Fibroblast of mammary gland (primary cell): ENCODE results near the gene CACNA2D3.
"Not testable (repeated sequence)": the region's sequence is repeated elsewhere in the genome, so short reads cannot be mapped to it uniquely, and the experiment has no call there.

Experiments used
- DNase-seq: peaks from one replicate; pipeline ENCODE4 v3.0.0-alpha.2; 2010; ENCODE audit warnings: low read depth
- H3K4me3 ChIP-seq: 2 replicates; pipeline ENCODE4 v1.5.1; 2011; ENCODE audit warnings: low read depth, mild to moderate bottlenecking, low read length, moderate library complexity; ENCODE audit not compliant: control insufficient read depth
- TF ChIP-seq, protein P1 (sequence below): conservative IDR thresholded peaks from 2 replicates; pipeline ENCODE4 v1.5.1; 2011; ENCODE audit warnings: low read depth, low read length, inconsistent platforms; ENCODE audit not compliant: control insufficient read depth, insufficient read depth

CACNA2D3 gene

GRCh38 chr3:54632326-54632665 lies 509.9 kb downstream of the CACNA2D3 start:
- TF ChIP-seq, protein P1, sequence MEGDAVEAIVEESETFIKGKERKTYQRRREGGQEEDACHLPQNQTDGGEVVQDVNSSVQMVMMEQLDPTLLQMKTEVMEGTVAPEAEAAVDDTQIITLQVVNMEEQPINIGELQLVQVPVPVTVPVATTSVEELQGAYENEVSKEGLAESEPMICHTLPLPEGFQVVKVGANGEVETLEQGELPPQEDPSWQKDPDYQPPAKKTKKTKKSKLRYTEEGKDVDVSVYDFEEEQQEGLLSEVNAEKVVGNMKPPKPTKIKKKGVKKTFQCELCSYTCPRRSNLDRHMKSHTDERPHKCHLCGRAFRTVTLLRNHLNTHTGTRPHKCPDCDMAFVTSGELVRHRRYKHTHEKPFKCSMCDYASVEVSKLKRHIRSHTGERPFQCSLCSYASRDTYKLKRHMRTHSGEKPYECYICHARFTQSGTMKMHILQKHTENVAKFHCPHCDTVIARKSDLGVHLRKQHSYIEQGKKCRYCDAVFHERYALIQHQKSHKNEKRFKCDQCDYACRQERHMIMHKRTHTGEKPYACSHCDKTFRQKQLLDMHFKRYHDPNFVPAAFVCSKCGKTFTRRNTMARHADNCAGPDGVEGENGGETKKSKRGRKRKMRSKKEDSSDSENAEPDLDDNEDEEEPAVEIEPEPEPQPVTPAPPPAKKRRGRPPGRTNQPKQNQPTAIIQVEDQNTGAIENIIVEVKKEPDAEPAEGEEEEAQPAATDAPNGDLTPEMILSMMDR, result no peak
- DNase-seq, result no peak
- H3K4me3 ChIP-seq, result no peak overlapping the region

DNA sequence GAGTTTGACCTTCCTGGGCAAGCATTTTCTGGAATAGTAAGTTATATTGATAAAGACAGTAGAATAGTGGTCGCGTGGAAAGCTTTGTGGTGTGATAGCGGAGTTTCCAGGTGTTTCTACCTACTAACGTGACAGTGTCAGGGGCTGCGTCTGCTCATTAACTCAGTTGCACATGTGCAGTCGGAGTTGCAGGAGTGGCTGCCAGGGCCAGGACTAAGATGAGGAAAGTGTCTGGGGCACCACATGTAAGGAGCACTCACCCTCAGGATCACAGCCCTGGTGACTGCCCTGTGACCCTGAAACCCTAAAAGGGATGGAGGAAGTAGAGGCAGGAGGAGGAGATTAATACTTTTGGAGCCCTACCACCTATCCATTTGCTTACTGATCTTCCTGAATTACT lies 510.5 kb downstream of the CACNA2D3 start:
- DNase-seq, result no peak
- H3K4me3 ChIP-seq, result no peak overlapping the region
- TF ChIP-seq, protein P1, result no peak

GRCh38 chr3:54633444-54634121 lies 511.2 kb downstream of the CACNA2D3 start:
- no peak for DNase-seq
- TF ChIP-seq, protein P1, result no peak
- no peak overlapping the region for H3K4me3 ChIP-seq

DNA sequence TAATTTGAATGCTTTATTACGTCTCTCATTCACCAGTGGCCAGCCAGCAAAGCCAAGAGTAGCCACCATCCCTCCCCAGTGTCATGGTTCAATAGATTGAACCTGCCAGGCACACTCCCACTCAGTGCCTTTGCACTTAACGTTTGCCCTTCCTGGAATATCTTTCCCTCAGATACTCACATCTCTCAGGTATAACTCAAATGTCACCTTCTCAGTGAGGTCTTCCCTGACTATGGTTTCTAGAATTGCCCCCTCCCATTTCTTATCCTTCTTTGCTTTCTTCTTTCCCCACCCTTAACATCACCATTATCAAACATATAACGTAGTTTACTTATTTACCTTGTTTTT lies 511.7 kb downstream of the CACNA2D3 start:
- no peak for DNase-seq
- no peak overlapping the region for H3K4me3 ChIP-seq
- TF ChIP-seq, protein P1, result no peak

DNA sequence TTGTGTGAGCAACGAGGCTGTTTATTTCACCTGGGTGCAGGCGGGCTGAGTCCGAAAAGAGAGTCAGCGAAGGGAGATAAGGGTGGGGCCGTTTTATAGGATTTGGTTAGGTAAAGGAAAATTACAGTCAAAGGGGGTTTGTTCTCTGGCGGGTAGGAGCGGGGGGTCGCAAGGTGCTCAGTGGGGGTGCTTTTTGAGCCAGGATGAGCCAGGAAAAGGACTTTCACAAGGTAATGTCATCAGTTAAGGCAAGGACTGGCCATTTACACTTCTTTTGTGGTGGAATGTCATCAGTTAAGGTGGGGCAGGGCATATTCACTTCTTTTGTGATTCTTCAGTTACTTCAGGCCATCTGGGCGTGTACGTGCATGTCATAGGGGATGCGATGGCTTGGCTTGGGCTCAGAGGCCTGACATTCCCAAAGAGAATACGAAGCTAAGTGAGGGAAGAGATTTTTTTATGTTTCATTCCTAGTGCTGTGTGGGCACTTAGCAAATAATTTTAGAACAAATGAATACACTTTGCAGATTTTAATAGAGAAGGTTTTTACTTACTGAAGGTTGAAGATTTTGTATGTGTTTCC lies 517.5 kb downstream of the CACNA2D3 start:
- H3K4me3 ChIP-seq, DNase-seq: not testable (repeated sequence)

DNA sequence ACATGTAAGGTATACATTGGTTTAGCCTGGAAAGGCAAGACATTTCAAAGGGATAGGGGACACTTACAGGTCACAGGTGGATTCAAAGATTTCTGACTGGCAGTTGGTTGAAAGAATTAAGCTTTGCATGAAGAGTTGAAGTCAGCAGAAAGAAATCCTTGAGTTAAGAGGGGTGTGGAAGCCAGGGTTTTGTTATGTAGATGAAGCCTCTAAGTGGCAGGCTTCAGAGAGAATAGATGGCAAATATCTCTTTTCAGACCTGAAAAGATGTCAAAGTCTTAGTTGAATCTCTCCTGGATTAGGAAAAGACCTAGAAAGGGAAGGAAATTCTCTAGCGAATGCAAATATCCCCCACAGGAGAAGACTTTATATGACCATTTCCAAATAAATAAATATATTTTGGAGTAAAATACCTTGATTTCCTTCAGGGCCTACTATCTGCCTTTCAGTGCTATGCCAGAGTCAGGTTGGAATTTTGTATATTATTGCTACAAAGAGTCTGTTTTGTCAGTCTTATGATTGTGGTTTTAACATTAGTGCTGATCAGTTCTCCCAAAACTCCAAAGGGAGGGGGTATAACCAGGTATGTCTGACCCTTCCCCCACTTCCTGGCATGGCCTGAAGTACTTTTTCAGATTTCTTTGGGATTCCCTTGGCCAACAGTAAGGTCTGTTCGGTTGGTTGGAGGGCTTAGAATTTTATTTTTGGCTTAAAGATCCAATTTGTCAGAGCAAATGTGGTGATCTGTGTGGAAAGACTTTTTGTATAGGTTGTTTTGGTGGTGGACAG lies 519.1 kb downstream of the CACNA2D3 start:
- no peak overlapping the region for H3K4me3 ChIP-seq
- TF ChIP-seq, protein P1, result no peak

GRCh38 chr3:54642147-54642546 lies 519.8 kb downstream of the CACNA2D3 start:
- no peak overlapping the region for H3K4me3 ChIP-seq
- TF ChIP-seq, protein P1, result no peak
- no peak for DNase-seq

More for the DNA sequence above, 519.1 kb downstream of the CACNA2D3 start:
- no peak for DNase-seq
